Central memory CD4-positive, alpha-beta T cell (primary cell): ENCODE measurements around the gene XPO6.

ENCODE experiments used
- DNase-seq: peaks from one replicate; pipeline ENCODE4 v3.0.0; 2022

The XPO6 gene

GRCh38 chr16:28086186-28087139 lies 125.3 kb downstream of the XPO6 start:
- DNase-seq = no peak

- DNase-seq = no peak
These were observed 126.2 kb downstream of the XPO6 start for GRCh38 chr16:28085389-28086171.

GRCh38 chr16:28084209-28084608 lies 127.6 kb downstream of the XPO6 start:
- no peak for DNase-seq

GRCh38 chr16:28082624-28083023 lies 129.1 kb downstream of the XPO6 start:
- DNase-seq = no peak

GRCh38 chr16:28081391-28081968 lies 130.3 kb downstream of the XPO6 start:
- no peak for DNase-seq

- no peak for DNase-seq
These were observed 133.5 kb downstream of the XPO6 start for GRCh38 chr16:28078261-28078660.

GRCh38 chr16:28073836-28074235 lies 137.9 kb downstream of the XPO6 start:
- no peak for DNase-seq

GRCh38 chr16:28072087-28072486 lies 139.7 kb downstream of the XPO6 start:
- no peak for DNase-seq

GRCh38 chr16:28069971-28070794 lies 141.6 kb downstream of the XPO6 start:
- DNase-seq = no peak

- no peak for DNase-seq
These were observed 142.8 kb downstream of the XPO6 start for GRCh38 chr16:28068976-28069375.

GRCh38 chr16:28067604-28068379 lies 144.0 kb downstream of the XPO6 start:
- no peak for DNase-seq

GRCh38 chr16:28064706-28065249 lies 147.0 kb downstream of the XPO6 start:
- no peak for DNase-seq

GRCh38 chr16:28064150-28064549 lies 147.6 kb downstream of the XPO6 start:
- DNase-seq = no peak

- no peak for DNase-seq
These were observed 148.1 kb downstream of the XPO6 start, which contains the start of gene GSG1L for GRCh38 chr16:28063591-28064061. Gene GSG1L (minus strand): TSS chr16:28063714. CDS start chr16:28063424, 290 bp downstream.

GRCh38 chr16:28062847-28063521 lies 148.8 kb downstream of the XPO6 start:
- DNase-seq = no peak

- DNase-seq = no peak
These were observed 149.4 kb downstream of the XPO6 start for GRCh38 chr16:28062261-28062846.

GRCh38 chr16:28061352-28062101 lies 150.2 kb downstream of the XPO6 start:
- DNase-seq = no peak

- no peak for DNase-seq
These were observed 151.8 kb downstream of the XPO6 start for GRCh38 chr16:28059841-28060575.
